ENCODE data around the gene MITF. TPM values are rescaled to one million over a fixed set of nuclear protein-coding genes. Genes with fewer than 3 reads are reported as not detected.

The MITF gene
- total RNA-seq, 1 donor from 2014 or later = 5.7 TPM

DNA sequence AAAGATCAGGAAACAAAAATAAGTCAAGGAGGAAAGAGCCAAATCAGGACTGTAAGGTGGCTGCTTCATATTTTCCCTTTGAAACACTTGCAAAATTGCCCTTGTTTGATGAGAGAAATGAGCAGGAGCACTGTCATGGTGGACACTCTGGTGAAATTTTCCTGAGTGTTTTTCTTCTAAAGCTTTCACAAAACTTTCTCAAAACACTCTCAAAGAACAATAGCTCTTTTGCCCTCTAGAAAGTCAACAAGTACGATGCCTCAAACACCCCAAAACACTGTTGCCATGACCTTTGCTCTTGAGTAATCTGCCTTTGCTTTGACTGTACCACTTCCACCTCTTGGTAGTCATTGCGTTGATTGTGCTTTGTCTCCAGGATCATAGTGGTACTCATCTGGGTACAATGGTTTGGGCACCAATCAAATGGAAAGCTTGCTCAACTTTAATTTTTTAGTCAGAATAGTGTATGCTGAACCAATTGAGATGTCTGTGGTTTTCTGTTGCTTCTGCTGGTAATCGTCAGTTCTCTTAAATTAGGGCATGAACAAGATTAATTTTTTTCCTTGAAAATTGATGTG is 13.2 kb upstream of the MITF start:
- DNase-seq (ENCODE audit: low spot score) = no peak
- Mint-ChIP-seq H3K4me1 (ENCODE audit: low read depth) (peaks cover 5% of the 10 kb centered on the region), H3K36me3 (ENCODE audit: low read depth) (no peaks in the 10 kb centered on the region), H3K27ac (ENCODE audit: unreplicated experiment) (no peak overlapping the region), H3K27me3 (ENCODE audit: low read depth) (no peaks in the 10 kb centered on the region), H3K9me3 (ENCODE audit: low read depth) (no peaks in the 10 kb centered on the region), H3K4me3 (ENCODE audit: unreplicated experiment) (no peak overlapping the region)
- TF ChIP-seq, protein P1, sequence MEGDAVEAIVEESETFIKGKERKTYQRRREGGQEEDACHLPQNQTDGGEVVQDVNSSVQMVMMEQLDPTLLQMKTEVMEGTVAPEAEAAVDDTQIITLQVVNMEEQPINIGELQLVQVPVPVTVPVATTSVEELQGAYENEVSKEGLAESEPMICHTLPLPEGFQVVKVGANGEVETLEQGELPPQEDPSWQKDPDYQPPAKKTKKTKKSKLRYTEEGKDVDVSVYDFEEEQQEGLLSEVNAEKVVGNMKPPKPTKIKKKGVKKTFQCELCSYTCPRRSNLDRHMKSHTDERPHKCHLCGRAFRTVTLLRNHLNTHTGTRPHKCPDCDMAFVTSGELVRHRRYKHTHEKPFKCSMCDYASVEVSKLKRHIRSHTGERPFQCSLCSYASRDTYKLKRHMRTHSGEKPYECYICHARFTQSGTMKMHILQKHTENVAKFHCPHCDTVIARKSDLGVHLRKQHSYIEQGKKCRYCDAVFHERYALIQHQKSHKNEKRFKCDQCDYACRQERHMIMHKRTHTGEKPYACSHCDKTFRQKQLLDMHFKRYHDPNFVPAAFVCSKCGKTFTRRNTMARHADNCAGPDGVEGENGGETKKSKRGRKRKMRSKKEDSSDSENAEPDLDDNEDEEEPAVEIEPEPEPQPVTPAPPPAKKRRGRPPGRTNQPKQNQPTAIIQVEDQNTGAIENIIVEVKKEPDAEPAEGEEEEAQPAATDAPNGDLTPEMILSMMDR (IDR thresholded peaks at IDR 0.05) = no peak

DNA sequence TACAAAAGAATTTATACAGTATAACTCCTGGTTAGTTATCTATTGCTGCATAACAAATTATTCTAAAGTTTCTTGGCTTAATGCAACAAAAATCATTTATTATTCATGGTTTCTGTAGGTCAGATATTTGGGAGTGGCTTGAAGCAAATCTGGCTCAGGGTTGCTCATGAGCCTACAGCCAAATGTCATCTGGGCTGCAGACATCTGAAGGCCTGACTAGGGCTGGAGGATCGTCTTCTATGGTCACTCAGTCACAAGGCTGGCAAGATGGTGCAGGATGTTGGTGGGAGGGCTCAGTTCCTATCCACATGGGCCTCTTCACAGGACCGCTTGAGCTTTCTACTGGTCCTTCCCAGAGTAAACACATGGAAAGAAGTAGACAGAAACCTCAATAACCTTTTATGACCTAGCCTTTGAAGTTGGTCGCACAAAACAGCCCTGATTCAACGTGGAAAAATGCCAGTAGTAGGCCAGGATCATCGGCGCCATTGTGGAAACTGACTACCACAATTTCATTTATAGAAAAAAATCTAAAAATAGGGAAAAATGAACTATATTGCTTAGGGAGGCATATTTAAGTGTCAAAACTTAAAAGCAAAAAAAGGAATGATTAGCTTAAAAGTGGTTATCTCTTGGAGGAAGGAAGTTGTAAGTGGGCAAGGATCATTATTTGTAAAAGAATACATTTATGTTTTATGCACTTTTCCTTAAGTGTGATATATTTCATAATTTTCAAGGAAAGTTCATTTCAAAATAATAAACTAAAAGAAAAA is 9.9 kb upstream of the MITF start:
- TF ChIP-seq, protein P1 (IDR thresholded peaks at IDR 0.05) = no peak
- no peak for DNase-seq (ENCODE audit: low spot score)
- Mint-ChIP-seq H3K27ac (ENCODE audit: unreplicated experiment) (no peak overlapping the region), H3K4me1 (ENCODE audit: low read depth) (peaks cover 5% of the 10 kb centered on the region), H3K9me3 (ENCODE audit: low read depth) (no peaks in the 10 kb centered on the region), H3K36me3 (ENCODE audit: low read depth) (no peaks in the 10 kb centered on the region), H3K4me3 (ENCODE audit: unreplicated experiment) (no peak overlapping the region), H3K27me3 (ENCODE audit: low read depth) (peaks cover 8% of the 10 kb centered on the region)

DNA sequence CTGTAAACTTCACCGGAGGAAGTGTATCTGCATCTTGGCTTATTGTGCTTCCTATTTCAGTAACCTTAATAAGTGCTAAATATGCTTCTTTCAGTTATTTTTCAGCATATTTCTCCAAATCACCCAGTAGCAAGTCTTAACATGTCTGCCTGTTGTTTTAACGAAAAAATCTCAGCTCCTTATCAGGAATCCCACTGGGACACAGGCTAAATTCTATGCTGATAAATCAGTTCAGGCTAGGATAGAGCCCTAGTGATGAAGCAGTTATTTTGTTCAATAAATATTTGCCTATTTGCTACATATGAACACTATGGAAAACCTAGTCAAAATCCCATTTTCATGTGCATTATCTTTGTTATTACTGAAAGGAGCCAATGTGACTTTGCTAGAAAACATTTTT is 8.2 kb upstream of the MITF start:
- no peaks in the 10 kb centered on the region for H3K4me1 Mint-ChIP-seq (ENCODE audit: low read depth)
- H3K27ac Mint-ChIP-seq (ENCODE audit: unreplicated experiment) = no peak overlapping the region
- peaks cover 21% of the 10 kb centered on the region for H3K27me3 Mint-ChIP-seq (ENCODE audit: low read depth)
- no peaks in the 10 kb centered on the region for H3K9me3 Mint-ChIP-seq (ENCODE audit: low read depth)
- no peak for DNase-seq (ENCODE audit: low spot score)
- TF ChIP-seq, protein P1 (IDR thresholded peaks at IDR 0.05) = no peak
- no peaks in the 10 kb centered on the region for H3K36me3 Mint-ChIP-seq (ENCODE audit: low read depth)
- H3K4me3 Mint-ChIP-seq (ENCODE audit: unreplicated experiment) = no peak overlapping the region

DNA sequence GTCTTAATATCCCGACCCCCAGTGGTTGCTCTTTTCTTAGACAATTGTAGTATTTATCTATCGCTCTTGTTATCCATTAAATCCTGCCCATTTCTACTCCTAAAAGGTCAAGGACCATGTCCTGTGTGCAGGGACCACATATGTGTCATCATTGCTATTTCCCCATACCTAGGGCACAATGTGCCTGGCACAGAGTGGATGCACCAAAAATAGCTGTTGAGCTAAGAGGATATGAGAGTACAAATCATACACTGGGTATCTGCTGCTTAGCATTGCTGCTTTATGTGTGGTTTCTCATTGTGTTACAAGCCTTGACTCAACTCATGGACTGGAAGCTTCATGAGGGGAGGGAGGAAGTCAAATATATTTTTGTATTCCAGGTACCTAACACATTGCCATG is 3.4 kb upstream of the MITF start:
- TF ChIP-seq, protein P1 (IDR thresholded peaks at IDR 0.05) = no peak
- Mint-ChIP-seq H3K27me3 (ENCODE audit: low read depth) (peaks cover 21% of the 10 kb centered on the region), H3K4me3 (ENCODE audit: unreplicated experiment) (no peak overlapping the region), H3K9me3 (ENCODE audit: low read depth) (no peaks in the 10 kb centered on the region), H3K36me3 (ENCODE audit: low read depth) (no peaks in the 10 kb centered on the region), H3K4me1 (ENCODE audit: low read depth) (peaks cover 22% of the 10 kb centered on the region), H3K27ac (ENCODE audit: unreplicated experiment) (no peak overlapping the region)
- DNase-seq (ENCODE audit: low spot score) = no peak

DNA sequence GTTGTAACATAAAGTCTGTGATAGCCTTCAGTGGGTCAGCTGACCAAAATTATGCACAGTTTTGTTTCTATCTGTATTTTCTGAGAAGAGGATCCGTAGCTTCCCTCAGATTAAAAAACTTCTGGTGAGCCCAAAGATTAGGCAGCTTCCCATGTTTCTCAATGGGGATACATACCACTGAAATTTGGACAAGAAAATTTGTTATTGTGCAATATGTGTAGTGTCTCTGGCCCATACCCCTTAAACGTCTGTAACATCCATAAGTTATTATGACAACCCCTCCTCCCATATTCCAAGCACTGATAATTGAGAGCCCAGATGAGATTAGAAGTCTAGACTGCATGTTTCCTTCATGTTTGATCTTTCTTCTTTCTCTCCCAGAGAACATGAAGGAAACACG is 1.9 kb upstream of the MITF start:
- H3K4me1 Mint-ChIP-seq (ENCODE audit: low read depth) = peaks cover 22% of the 10 kb centered on the region
- H3K27me3 Mint-ChIP-seq (ENCODE audit: low read depth) = peaks cover 21% of the 10 kb centered on the region
- no peaks in the 10 kb centered on the region for H3K9me3 Mint-ChIP-seq (ENCODE audit: low read depth)
- no peak overlapping the region for H3K4me3 Mint-ChIP-seq (ENCODE audit: unreplicated experiment)
- H3K36me3 Mint-ChIP-seq (ENCODE audit: low read depth) = no peaks in the 10 kb centered on the region
- TF ChIP-seq, protein P1 (IDR thresholded peaks at IDR 0.05) = no peak
- no peak overlapping the region for H3K27ac Mint-ChIP-seq (ENCODE audit: unreplicated experiment)
- DNase-seq (ENCODE audit: low spot score) = no peak
